Loucy (cell line): ENCODE data around the gene SLC22A15.

ENCODE experiments used
- EZH2phosphoT487 ChIP-seq: fragments of 200-600 bp; IDR thresholded peaks from 2 replicates; pipeline ENCODE4 v1.6.1; 2018; ENCODE audit warnings: antibody characterized with exemption, mild to moderate bottlenecking, moderate library complexity, borderline replicate concordance
- TF ChIP-seq, protein P1 (sequence below): fragments of 200-600 bp; sonication (generic); conservative IDR thresholded peaks from 2 replicates; pipeline ENCODE4 v1.5.1; 2014; ENCODE audit warnings: mild to moderate bottlenecking, antibody characterized with exemption, low read length

DNA sequence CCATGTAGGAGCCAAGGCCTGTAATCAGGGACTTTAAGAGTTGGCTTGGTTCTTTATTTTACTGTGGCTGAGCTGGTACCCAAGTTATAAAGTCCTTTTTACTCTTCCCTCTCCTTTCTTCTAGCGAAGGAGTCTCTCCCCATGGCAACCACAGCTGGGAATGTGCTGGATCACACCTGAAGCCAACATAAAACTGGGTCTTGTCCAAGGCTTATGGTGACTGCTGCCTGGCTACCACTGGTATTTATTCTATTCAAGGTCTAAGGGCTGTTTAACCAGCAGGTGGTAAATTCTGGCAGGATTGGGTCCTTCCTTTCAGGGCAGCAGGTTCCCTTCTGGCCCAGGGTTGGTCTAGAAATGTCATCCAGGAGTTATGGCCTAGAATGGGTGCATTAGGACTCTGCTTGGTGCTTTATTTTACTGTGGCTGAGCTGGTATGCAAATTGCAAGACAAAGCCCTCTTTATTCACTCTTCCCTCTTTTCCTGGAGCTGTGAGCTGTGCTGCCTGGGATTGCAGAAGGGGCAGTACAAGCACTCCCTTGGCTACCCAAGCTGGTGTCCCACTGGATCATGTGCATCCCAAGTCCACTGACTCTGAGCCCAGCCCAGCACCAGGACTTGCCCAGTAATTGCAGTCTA lies 26.6 kb downstream of the SLC22A15 start:
- TF ChIP-seq EZH2phosphoT487, result no peak
- TF ChIP-seq, protein P1, sequence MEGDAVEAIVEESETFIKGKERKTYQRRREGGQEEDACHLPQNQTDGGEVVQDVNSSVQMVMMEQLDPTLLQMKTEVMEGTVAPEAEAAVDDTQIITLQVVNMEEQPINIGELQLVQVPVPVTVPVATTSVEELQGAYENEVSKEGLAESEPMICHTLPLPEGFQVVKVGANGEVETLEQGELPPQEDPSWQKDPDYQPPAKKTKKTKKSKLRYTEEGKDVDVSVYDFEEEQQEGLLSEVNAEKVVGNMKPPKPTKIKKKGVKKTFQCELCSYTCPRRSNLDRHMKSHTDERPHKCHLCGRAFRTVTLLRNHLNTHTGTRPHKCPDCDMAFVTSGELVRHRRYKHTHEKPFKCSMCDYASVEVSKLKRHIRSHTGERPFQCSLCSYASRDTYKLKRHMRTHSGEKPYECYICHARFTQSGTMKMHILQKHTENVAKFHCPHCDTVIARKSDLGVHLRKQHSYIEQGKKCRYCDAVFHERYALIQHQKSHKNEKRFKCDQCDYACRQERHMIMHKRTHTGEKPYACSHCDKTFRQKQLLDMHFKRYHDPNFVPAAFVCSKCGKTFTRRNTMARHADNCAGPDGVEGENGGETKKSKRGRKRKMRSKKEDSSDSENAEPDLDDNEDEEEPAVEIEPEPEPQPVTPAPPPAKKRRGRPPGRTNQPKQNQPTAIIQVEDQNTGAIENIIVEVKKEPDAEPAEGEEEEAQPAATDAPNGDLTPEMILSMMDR, result no peak
